PC-3 (cell line): ENCODE measurements around the gene FILIP1L.

Experiments
- CTCF ChIP-seq: fragments of 300-600 bp; sonication (generic); conservative IDR thresholded peaks from 2 replicates; pipeline ENCODE4 v1.5.1; 2017; ENCODE audit warnings: antibody characterized with exemption, low read depth, mild to moderate bottlenecking, low read length
- EZH2phosphoT487 ChIP-seq: fragments of 300-600 bp; sonication (generic); IDR thresholded peaks from 2 replicates; pipeline ENCODE4 v1.6.1; 2018; ENCODE audit warnings: mild to moderate bottlenecking, antibody characterized with exemption, low read length, borderline replicate concordance

- TF ChIP-seq CTCF (no peak), EZH2phosphoT487 (no peak)
These were observed 27.9 kb downstream of the FILIP1L start for GRCh38 chr3:100086401-100086800.
